ENCODE results near the gene FUT7.

FUT7 gene

DNA sequence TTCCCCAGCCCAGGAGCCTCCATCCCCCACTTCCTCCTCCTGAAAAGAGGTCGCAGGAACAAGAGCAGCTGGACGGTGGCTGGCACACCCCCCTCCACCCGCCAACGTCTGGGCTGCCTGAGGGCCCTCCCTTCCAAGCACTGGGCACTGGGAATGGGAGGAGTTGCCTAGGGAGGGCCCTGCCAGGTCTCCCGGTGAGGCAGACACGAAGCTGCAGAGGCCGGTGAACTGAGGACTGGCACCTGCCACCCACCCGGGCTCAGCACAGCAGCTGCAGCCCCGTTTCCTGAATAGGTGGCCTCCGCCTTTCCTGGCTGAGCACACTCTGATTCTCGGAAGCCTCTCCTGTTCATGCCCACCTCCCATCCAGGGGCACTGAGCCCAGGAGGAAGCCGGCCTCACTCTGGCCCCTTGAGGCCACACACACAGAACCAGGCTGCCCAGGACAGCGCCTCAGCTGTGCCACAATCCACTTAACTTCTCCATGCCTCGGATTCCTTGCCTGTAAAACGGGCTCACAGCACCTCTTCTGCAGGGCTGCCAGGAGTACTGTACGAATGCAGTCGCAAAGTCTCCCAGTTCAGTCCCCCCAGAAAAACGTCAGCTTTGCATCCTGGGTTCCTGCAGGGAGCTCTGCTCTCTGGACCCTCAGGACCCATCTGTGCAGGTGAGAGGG lies 12.8 kb upstream of the FUT7 start:
- no peaks in the 10 kb centered on the region for H3K27me3 ChIP-seq (ENCODE audit: low read length)
- no peaks in the 10 kb centered on the region for H4K20me1 ChIP-seq (ENCODE audit: low read depth, low read length)
- no peak overlapping the region for H3K27ac ChIP-seq (ENCODE audit: low read depth, low read length)
- no peak overlapping the region for H3K4me2 ChIP-seq (ENCODE audit: low read depth, low read length, poor library complexity, severe bottlenecking)
- H3K9me2 ChIP-seq (replicated peaks; ENCODE audit: insufficient read depth, low read length), result no peaks in the 10 kb centered on the region
- no peaks in the 10 kb centered on the region for H3K79me2 ChIP-seq (ENCODE audit: insufficient read depth, low read length)
- H3K36me3 ChIP-seq (ENCODE audit: low read length), result no peaks in the 10 kb centered on the region
- H2AFZ ChIP-seq (ENCODE audit: low read depth, low read length, severe bottlenecking), result no peak overlapping the region
- TF ChIP-seq, protein P1, sequence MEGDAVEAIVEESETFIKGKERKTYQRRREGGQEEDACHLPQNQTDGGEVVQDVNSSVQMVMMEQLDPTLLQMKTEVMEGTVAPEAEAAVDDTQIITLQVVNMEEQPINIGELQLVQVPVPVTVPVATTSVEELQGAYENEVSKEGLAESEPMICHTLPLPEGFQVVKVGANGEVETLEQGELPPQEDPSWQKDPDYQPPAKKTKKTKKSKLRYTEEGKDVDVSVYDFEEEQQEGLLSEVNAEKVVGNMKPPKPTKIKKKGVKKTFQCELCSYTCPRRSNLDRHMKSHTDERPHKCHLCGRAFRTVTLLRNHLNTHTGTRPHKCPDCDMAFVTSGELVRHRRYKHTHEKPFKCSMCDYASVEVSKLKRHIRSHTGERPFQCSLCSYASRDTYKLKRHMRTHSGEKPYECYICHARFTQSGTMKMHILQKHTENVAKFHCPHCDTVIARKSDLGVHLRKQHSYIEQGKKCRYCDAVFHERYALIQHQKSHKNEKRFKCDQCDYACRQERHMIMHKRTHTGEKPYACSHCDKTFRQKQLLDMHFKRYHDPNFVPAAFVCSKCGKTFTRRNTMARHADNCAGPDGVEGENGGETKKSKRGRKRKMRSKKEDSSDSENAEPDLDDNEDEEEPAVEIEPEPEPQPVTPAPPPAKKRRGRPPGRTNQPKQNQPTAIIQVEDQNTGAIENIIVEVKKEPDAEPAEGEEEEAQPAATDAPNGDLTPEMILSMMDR (IDR thresholded peaks at IDR 0.05; ENCODE audit: insufficient read depth, low read length, poor library complexity, severe bottlenecking), result no peak
- TF ChIP-seq EZH2phosphoT487 (conservative IDR thresholded peaks at IDR 0.05; ENCODE audit: low read length), result no peak
- H3F3A ChIP-seq (ENCODE audit: insufficient read depth), result no peaks in the 10 kb centered on the region
- no peak overlapping the region for H3K9ac ChIP-seq (ENCODE audit: low read length)
- no peaks in the 10 kb centered on the region for H3K9me3 ChIP-seq (ENCODE audit: insufficient read depth, low read length)
- no peak overlapping the region for H3K4me3 ChIP-seq (ENCODE audit: insufficient read depth, low read length, poor library complexity, severe bottlenecking)

DNA sequence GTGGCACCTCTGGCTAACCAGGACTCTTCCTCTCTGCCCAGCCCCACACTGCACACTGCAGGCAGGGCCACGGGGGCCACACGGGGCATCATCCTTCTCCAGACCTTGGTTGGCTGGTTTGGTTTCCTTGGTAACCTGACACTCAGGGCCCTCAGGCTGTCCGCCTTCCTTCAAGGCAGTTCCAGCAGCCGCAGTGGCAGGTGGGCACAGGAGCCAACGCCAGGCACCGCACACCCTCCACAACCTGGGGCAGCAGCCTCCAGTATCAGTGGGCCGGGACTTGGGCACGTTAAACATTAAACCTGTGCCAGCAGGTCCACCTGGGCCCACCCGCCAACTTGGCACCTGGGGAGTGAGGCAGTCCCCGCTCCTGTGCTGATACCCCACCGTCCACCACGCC lies 12.1 kb upstream of the FUT7 start:
- no peaks in the 10 kb centered on the region for H3K36me3 ChIP-seq (ENCODE audit: low read length)
- no peaks in the 10 kb centered on the region for H3F3A ChIP-seq (ENCODE audit: insufficient read depth)
- no peak overlapping the region for H3K4me3 ChIP-seq (ENCODE audit: insufficient read depth, low read length, poor library complexity, severe bottlenecking)
- H3K27ac ChIP-seq (ENCODE audit: low read depth, low read length), result no peak overlapping the region
- TF ChIP-seq, protein P1 (IDR thresholded peaks at IDR 0.05; ENCODE audit: insufficient read depth, low read length, poor library complexity, severe bottlenecking), result no peak
- no peak for TF ChIP-seq EZH2phosphoT487 (conservative IDR thresholded peaks at IDR 0.05; ENCODE audit: low read length)
- no peaks in the 10 kb centered on the region for H3K9me3 ChIP-seq (ENCODE audit: insufficient read depth, low read length)
- H4K20me1 ChIP-seq (ENCODE audit: low read depth, low read length), result no peaks in the 10 kb centered on the region
- no peaks in the 10 kb centered on the region for H3K79me2 ChIP-seq (ENCODE audit: insufficient read depth, low read length)
- no peak overlapping the region for H3K4me2 ChIP-seq (ENCODE audit: low read depth, low read length, poor library complexity, severe bottlenecking)
- no peaks in the 10 kb centered on the region for H3K9me2 ChIP-seq (replicated peaks; ENCODE audit: insufficient read depth, low read length)
- no peak overlapping the region for H3K9ac ChIP-seq (ENCODE audit: low read length)
- H2AFZ ChIP-seq (ENCODE audit: low read depth, low read length, severe bottlenecking), result no peak overlapping the region
- no peaks in the 10 kb centered on the region for H3K27me3 ChIP-seq (ENCODE audit: low read length)

DNA sequence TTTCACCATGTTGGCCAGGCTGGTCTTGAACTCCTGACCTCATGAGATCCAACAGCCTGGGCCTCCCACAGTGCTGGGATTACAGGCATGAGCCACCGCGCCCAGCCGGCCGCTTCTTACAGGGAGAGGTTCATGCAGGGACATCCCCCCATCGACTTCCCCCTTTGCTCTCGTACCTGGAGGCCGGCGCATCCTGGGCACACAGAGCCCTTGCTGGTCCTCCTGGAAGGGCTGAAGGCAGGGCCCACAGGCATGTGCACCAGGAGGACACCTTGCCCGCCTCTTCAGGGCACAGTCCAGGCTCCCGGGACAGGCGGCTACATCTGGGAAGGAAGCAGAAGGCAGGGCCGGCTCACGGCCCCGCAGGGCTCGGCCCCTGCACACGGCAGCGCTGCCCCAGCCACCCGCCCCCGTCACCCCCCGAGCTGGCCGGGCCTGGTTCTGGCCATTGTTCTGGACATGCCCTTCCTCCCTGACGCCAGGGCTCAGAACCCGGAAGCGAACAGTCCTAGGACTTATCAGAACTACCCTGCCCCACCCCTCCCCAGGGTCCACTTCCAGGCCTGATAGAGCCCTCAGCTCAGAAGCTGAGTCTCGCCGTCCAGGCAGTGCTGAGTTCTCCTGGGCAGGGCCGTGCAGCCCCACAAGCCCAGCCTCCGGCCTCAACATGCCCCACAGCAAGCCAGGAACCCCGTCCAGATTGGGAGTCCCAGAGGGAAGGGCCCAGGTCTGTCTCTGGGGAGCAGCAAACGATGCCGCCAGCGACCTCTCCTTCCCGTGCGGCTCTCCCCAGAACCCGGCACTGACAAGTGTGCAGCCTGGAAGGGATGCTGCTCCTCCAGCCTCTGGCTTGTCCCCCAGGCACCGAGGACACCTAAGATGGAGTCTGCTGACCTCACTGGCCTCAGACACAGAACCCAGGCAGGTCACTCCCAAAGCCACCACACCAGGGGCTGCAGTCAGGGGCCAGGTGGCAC lies 11.2 kb upstream of the FUT7 start:
- TF ChIP-seq EZH2phosphoT487 (conservative IDR thresholded peaks at IDR 0.05; ENCODE audit: low read length), result no peak
- TF ChIP-seq, protein P1 (IDR thresholded peaks at IDR 0.05; ENCODE audit: insufficient read depth, low read length, poor library complexity, severe bottlenecking), result no peak
- no peaks in the 10 kb centered on the region for H3K9me3 ChIP-seq (ENCODE audit: insufficient read depth, low read length)
- no peak overlapping the region for H3K4me2 ChIP-seq (ENCODE audit: low read depth, low read length, poor library complexity, severe bottlenecking)
- no peaks in the 10 kb centered on the region for H4K20me1 ChIP-seq (ENCODE audit: low read depth, low read length)
- no peaks in the 10 kb centered on the region for H3K36me3 ChIP-seq (ENCODE audit: low read length)
- no peaks in the 10 kb centered on the region for H3F3A ChIP-seq (ENCODE audit: insufficient read depth)
- no peak overlapping the region for H3K27ac ChIP-seq (ENCODE audit: low read depth, low read length)
- H2AFZ ChIP-seq (ENCODE audit: low read depth, low read length, severe bottlenecking), result no peak overlapping the region
- H3K4me3 ChIP-seq (ENCODE audit: insufficient read depth, low read length, poor library complexity, severe bottlenecking), result no peak overlapping the region
- H3K9me2 ChIP-seq (replicated peaks; ENCODE audit: insufficient read depth, low read length), result no peaks in the 10 kb centered on the region
- H3K27me3 ChIP-seq (ENCODE audit: low read length), result no peaks in the 10 kb centered on the region
- H3K79me2 ChIP-seq (ENCODE audit: insufficient read depth, low read length), result no peaks in the 10 kb centered on the region
- H3K9ac ChIP-seq (ENCODE audit: low read length), result no peak overlapping the region

Data from SU-DHL-6 (cell line).